NCI-H1092 treated with DMSO at 0.1 percent for 48 hours (cell line): Measurements from ENCODE around the gene REN.

Source experiments
- DNase-seq: peaks from one replicate; lab custom pipeline; 2025; lab: John Stamatoyannopoulos, UW

The REN gene

DNA sequence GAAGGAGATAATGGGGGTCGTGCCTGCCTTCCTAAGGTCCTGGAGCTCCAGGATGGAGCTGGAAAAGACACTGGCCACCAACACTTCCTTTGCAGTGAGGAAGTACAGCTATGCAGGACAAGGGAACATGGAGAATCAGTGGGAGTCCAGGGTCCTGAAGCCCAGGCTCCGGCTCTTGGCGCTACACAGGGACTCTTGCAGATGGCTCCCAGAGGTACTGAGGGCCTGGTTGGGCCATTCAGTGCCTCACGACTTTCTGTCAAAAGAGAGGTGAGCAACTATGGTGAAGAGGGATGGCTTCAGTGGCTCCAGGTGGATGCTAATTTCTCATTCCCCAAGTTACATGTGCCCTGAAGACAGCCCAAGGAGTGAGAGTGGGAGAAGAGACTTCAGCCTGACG is 12.5 kb downstream of the REN start:
- DNase-seq: no peak

DNA sequence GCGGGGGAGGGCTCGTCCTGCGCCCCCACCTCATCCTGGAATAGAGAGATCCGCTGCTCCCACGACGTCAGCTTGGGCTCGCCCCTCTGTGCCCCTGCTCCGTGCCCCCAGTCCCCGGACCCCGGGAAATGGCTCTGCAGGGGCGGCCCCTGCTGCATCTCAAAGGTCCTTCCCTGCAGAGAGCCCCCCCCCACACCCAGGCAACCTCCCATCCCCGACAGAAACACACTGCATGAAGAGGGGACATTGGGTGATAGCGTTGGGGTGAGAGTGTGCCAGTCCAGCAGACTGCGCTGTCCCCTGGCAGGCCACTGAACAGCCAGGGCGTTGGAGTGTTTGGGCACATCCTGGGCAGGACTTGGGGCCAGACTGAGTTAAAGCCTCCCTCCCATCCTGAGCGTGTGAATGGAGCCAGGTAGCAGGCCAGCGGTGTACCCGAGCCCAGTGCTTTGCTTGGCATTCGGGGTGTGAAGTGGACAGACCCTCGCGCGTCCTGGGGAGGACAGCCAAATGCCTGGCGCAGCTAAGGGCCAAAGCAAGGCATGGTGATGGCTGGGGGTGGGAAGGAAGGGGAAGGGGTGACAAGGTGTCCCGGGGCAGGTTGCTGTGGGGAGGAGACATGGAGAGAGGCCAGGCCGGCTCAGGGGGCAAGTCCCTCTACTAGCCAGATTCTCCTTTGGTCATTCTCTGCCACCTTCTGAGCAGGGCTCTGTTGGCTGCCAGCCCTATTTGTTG is 13.7 kb downstream of the REN start:
- no peak for DNase-seq

DNA sequence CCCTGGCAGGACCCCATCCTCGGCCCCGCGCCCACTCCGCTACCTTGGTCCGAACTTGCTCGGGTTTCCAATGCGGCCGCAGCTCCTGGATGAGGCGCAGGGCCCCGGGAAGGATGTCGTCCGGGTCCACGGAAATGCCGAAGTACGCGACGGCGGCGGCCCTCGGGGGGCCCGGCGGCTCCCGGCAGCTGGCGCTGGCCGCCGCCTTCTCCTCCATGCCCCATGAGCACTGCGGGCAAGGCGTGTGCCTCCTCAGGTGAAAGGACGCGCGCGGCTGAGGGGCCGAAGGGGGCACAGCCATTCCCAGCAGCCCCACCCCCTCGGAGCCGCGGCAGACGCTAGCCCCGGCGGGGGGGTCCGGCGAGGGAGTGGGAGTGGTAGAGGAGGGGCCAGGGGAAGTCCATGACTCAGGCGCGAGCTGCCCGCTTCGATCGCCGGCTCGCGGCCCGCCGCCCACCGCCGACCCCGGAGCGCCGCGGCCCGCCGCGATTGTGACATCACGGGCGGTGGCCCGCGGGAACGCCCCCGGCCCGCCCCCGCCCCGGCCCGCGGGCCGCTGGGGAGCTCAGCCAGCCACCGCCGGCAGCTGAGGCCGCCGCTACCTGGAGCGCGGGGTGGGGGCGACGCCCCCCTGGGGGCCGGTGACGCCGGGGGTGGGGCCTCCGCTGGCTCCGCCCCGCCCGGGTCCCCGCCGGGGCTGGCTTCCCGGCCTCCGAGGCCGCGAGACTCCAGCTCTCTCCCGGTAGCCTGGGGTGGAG is 14.4 kb downstream of the REN start, which contains the start of gene ETNK2:
TSS of gene ETNK2 (minus strand) at position 493 of the 758 bp plus-strand sequence. CDS start at position 301, 192 bp downstream.
- peak; percentile 82 for DNase-seq

DNA sequence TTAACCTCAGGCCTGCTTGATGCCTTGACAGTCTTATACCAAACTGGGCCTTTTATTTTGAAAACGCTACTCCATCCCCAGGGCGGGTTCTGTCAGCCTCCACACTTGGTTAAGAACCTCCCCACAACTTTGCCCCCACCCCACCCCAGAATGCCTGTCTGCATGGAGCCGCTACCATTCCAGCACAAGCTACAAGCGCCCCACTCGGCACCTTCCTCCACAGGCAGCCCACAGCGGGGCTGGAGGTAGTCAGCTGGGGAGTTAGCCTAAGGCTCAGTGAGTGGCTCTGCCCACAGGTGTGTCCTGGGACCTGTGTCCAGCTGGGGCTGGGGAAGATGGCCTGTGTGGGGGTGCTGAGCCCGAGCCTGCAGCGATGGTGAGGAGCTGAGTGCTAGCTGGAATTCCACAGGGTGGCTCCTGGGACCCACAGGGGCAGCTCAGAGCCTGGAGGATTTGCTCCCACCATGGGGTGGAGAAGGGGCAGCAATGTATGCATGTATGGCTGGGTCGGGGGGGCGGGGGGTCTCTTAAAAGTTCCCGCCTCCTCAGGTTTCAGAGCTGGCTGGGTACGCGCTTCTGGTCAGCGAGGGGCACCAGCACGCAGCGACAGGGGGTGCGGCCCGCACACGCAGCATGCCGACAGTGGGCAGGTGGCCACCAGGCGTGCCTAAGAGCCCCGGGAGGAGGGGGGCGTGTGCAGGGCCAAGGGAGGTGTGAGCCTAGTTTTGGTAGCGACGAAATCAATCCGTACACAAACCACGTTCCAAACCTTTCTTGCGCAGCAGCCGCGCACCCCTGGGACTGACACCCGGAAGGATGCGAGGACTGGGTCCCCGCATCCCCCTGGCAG is 15.2 kb downstream of the REN start:
- DNase-seq: no peak

DNA sequence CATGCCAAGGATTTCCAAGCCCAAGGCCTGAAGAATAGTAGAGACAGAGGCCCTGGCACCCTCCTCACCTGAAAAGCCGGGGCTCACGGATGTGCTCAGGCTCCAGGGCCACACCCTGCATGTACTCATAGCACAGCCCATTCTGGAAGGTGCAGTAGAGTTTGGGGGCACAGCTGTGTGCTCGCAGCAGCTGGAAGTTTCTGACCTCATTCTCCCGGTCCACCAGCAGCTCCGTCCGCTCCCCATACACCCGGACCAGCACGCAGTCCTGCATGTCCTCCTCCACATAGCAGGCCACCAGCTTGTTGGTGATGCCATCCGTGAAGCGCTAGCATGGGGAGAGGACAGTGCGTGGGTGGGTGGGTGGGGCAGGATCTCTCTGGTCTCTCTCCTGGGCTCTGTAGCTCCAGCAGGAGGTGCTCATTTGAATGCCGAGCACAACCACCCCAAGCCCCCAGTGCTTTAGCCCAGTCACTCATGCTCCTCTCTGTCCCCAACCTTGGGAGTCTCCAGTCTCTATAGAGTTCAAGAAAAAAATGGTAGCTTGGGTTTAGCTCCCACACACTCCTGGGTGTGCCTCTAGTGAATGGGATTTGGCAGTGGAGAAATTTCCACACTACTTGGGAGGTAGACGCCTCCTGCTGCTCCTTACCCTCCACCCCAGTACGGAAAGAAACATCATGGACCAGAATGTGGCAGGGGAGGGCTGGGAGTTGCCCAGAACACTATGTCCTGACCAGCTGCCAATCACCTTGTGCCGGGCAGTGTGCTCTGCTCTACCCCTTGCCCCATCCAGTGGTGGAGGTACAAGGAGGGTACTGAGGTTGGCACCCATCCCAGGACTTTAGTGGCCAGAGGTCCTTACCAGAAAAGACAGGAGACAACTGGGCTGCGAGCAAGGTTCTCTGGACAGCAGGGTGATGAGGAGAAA is 16.2 kb downstream of the REN start:
- no peak for DNase-seq

DNA sequence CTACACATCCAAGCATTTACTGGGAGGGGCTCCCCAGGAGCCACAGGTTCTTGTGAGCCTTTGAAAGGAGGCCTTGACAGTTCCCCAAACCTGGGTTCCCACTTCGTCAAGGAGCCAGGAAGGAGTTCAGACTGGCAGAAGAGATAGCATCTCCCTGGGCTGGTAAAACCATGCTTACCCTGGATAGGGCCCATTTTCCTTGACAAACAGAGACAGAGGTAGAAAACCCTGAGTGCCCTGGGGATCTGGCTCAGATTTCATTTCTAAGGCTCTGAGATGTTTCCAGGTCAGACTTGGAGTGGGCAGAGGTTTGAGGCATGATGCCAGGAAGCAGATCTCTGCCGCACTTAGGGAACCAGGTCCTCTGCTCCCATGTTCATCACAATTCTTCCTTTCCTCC is 17.0 kb downstream of the REN start:
- no peak for DNase-seq

DNA sequence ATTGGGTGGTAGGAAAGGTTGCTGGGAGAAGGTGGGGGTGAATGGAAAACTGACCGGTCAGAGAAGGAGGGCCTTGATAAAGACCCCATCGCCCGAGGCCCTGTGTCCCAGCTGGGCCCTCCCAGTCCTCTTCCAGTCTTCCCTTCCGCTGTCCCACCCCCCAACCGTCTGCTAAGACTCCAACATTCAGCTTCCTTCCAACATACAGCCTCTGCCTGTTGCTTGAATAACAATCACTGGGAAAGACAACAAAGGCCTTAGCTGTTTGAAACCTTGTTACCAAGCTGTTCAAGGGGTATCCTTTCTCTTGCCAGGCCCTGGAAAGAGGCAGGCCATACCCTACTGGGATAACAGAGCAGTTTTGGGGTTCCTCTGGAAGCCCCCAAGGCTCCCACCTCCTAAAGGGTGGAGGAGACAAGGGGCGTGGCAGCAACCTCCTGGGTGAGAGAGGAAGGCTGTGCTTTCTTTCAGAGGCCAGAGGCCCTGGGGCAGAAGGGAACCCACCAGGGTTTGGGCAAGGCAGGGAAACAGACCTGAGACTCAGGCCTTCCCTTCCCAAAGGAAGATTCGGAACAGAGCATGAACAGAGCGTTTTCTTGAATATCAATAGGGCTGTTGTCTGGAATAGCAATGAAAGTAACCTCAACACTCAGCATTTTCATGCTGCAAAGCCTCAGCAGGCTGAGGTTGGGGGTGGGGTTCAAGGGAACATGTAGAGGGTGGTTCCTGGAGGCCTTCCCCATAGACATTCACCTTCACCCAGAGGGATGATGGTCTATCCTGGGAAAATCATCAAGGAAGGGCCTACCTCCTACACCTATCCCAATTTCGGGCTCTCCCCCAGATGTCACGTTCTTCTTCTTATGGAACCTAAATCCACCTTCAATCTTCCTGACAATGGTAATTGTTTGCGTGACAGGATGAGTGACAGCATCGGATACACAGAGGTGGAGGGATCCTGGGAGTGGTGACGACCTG is 18.4 kb downstream of the REN start:
- DNase-seq: no peak

DNA sequence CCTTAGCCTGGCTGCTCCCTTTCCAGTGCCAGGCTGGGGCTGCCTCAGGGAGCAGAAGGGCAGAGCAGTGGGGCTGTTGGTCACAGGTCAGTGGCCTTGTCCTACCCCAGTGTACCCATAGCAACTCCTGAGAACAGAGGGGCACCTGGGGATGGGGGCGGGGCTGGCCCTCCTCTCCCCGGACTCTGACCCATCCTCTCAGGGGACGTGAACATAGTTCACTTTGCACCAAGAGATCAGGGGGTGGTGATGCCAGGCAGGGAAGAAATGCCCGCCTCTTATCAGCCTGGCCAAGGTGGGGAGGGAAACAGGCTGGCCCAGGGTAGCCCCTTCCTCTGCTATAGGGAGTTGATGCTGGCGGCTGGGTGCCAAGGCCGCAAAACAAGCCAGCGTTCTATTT is 19.2 kb downstream of the REN start:
- no peak for DNase-seq

DNA sequence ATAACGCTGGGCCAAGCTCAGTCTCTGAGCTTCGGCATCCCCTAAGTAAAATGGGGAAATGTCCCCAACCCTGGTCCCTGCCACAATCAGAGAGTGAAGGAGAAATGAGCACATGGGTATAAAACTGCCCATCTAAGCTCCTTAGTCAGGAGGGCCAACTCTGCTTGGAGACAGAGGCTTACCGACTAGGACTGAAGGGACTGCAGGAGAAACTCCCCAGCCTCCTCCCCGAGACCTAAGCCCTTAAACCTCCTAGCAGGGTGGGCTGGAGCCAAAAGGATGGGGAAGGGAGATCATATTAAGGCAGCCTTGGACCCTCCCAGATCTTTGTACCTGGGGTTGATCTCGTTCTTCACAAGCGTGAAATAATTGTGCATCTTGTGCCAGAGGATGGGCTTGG is 19.8 kb downstream of the REN start:
- DNase-seq: no peak

DNA sequence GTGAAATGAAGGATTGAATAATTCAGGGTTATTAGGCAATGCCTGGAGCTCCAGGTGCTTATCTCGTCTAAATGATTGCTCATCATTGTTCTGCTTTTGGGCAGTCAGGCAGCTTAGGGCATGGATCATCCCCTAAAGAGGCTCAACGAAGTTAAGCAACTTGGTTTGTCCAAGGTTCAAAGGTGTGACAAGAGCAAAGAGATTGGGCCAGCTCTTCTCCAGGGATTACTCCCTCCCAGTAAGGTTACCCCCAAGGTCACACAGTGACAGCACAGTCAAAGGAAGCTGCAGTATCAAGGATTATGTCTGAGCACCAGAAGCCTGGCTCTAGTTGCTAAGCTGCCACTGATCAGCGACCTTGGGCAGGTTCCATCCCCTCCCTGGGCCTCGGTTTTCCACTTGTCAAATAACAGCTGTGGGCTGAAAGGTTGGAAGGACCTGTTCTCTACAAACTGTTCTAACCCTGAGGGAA is 21.1 kb downstream of the REN start:
- no peak for DNase-seq

DNA sequence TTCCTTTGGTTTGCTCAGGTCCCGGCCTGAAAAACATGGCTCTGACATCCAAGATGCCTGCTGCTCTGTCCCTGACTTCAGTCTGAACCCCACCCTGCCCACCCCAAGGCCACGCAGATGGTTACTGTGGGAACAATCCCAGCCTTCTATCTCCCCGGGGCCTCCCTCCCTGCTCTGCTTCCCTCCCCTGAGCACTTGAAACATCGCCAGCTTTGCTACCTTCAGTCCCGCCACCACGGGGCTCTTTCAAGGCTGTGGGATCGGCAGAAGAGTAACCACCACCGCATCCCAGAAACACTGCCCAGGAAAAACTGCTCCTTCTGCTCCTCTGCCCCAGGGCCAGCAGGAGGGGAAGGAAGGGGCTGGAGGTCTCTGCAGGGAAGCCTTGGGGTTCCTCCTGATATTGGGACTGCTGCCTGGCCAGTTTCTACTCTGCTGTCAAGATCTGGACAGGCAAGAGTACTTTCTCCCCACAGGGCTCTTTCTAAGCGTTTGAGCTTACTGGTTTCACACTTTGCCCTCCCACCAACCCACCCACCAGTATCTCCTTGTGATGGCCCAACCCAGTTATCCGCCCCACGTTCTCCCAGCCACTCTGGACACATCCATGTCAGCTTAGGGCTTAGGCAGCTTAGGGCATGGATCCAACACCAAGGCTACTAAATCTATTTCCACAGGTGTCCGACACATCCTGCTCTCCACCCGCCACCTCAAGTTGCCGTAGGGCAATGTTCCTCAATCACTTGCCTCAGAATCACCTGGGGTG is 22.7 kb downstream of the REN start:
- no peak for DNase-seq

DNA sequence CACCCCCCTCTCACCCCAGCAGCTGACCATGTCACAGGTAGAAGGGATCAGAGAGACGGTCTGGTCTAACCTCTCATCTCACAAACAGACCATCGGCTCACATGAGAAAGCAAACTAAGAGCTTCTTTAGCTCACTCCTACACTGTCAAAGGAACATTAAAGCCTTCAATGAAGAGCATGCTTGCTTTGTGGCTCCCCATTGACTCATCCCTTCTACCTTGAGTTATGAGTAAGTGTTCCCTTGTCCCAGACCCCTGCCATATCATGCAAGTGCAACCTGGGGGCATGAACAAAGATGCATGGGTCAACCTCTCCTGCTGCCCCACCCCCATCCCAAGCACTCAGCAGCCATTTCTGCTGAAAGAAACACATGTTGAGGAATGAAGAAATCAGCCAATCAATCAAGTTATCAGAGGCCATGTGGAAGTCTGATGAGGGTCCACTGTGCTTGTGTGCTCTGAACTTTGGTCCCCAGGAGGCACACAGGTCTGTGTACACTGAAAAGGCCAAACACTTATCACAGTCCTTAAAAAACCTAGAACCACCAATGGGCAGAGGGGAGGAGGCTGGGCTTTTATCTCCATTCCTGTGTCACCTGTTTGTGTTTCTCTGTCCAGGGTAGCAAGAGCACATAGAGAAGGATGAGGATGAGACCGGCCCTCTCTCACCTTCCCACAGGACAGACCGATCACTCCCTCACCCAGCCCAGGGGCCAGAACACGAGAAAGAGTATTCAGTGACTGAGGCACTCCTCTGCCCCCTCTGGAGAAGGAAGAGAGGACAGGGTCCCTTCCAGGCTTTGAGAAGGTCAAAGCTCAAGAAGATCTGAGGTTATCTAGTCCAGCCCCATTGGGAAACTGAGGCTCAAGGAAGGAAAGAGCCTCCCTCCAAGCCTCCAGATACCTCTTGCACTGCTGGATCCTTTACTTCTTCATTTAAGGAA is 23.8 kb downstream of the REN start:
- no peak for DNase-seq

DNA sequence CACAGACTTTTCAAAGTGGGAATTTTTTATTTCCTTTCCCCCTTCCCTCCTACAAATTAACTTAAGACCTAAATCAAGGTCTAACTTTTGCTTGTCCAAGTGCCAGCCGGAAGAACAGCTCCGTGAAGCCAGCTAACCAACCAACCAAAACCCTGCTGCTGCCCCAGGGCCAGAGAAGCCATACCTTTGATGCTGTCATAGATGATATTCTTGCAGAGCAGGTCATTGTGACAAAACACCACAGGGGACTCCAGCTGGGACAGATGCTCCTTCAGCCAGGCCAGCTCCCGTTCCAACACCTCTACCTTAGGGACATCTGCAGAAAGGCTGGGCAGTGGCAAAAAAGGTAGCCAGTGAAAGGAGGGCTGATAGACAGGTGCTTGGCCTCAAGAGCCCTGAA is 25.0 kb downstream of the REN start:
- DNase-seq: no peak

DNA sequence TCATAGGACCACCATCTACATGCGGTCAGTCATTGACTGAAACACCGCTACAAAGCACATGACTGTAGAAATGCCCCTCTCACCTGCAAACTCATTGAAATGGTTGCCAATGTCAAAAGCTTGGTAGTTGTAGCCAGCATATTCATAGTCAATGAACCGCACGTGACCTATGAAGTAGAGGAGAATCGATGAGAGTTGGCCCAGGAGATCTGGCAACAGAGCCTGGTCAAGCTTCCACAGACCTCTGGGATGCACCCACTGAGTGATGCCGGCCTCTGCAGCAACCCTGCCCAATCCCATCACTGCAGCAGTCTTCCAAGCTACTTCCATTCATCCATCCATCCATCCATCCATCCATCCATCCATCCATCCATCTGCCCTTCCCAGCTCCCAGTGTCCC is 26.2 kb downstream of the REN start:
- DNase-seq: no peak

DNA sequence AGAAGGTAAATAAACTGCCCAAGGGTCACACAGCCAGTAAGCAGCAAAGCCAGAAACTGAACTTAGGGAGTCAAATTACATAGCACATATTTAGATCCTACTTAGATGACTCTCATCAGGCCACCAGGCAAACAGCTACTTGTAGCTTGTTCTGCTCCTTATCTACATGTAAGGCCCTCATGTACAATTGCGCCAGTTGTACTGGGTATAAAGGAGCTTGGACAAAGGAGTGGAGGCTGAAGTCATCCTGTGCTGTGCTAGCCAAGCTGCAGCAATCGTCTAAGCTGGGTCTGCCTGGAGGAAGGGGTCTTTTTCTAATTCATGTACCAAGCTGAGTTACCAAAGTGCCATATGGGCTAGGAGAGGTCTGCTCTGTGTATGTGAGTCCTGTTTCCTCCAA is 27.0 kb downstream of the REN start:
- DNase-seq: no peak

DNA sequence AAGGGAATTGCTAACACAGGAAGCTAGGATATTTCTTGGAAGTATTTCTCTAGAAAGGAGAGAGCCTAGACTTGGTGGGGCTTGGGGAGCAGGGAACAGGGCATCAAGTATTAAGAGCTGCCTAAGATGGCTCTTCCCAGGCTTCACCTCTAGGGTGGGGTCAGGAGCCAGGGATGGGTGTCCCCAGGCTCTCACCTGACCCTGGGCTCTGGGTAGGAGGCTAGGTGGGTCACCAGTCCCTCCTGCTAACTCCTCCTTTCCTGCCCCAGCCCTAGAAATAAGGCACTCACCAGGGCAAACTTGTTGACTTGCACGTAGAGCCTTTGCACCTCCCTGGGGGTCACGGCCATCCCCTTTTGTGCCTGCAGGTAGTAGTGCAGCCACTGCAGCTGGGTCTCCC is 29.3 kb downstream of the REN start:
- no peak for DNase-seq

DNA sequence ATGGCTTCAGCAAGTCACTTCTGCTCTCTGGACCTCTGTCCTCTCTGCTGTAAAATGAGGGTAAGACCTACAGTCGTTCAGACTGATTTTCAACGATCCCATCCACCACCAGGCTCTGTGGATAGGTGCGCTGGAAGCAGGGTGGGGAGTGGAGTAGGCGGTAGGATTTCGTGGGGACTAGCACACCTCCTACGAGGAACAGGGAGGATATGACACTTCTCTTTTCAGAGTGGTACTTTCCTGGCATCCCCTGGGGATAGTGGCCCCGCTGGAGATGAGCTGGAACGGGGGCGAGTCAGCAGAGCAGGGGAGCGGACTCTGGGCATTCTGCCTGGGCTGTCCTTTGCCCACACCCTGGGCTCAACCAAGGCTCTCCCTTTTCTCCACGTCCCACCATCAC is 32.0 kb downstream of the REN start:
- DNase-seq: no peak

DNA sequence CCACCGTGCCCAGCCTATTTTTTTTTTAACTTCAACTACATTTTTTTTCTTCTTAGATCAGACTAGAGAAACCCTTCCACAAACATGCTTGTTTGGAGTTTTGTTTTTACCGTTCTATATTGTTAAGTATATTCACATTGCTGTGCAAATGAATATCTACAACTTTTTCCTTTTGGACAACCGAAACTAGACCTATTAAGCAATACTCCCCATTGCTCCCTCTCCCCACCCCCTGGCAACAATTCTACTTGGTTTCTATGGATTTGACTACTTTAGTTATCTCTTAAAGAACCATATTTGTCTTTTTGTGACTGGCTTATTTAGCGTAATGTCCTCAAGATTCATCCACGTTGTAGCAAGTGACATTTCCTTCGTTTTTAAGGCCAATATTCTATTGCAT is 33.4 kb downstream of the REN start:
- DNase-seq: no peak
